Prostate gland (tissue), 2 donors: ENCODE data around the gene KRT72. TPM values are rescaled to one million over a fixed set of nuclear protein-coding genes. Genes with fewer than 3 reads are reported as not detected.

Source experiments
- DNase-seq: peaks from one replicate; pipeline ENCODE4 v3.0.0-alpha.2; 2019; ENCODE audit warnings: low spot score
- H3K27ac ChIP-seq, 2 donors: fragments of 200-600 bp; sonication (generic); 2 replicates each; pipeline ENCODE4 v1.5.1; 2017 to 2019
- H3K27me3 ChIP-seq: fragments of 200-600 bp; sonication (generic); replicated peaks from 2 replicates; pipeline ENCODE4 v1.5.1; 2019; ENCODE audit not compliant: insufficient read depth
- H3K36me3 ChIP-seq, 2 donors: fragments of 200-600 bp; sonication (generic); 1 replicate in 1 of 2; 2 replicates in 1 of 2; pipeline versions ENCODE4 v1.5.1 to v1.8.1; 2017 to 2019
- H3K4me1 ChIP-seq: fragments of 200-600 bp; sonication (generic); replicated peaks from 2 replicates; pipeline ENCODE4 v1.5.1; 2019
- H3K4me3 ChIP-seq, 2 donors: fragments of 200-600 bp; sonication (generic); 2 replicates each; pipeline ENCODE4 v1.5.1; 2017 to 2019
- H3K9me3 ChIP-seq: fragments of 200-600 bp; sonication (generic); 2 replicates; pipeline ENCODE4 v1.5.1; 2017
- POLR2A ChIP-seq: fragments of 450-650 bp; IDR thresholded peaks from one replicate; pipeline ENCODE4 v1.6.1; 2016; ENCODE audit warnings: antibody characterized with exemption, mild to moderate bottlenecking
- POLR2AphosphoS5 ChIP-seq: sonication (generic); formaldehyde crosslinking; IDR thresholded peaks from one replicate; pipeline ENCODE4 v1.6.1; 2017; ENCODE audit warnings: antibody characterized with exemption
- WGBS: methylation state at CpG from one replicate; pipeline ENCODE4 v1.1.5; 2018; 5-methylcytosine and 5-hydroxymethylcytosine counted together
- intact Hi-C: fragments of 100-400 bp; cut with DNase I; formaldehyde crosslinking; loops from one replicate; pipeline ENCODE4 v1.14.2; 2022
- total RNA-seq, 2 donors: library from RNA; depleted of rRNA; stranded (reverse); fragments of >200 nt; gene quantifications; one replicate each; pipeline ENCODE4 v1.1.0, GENCODE V29; 2016
- TF ChIP-seq, protein P1 (sequence below), 4 experiments: fragments of 200-600 bp in 2 of 4; fragments of 450-650 bp in 2 of 4; sonication (generic) in 2 of 4; IDR thresholded peaks; 1 replicate in 3 of 4; 2 replicates in 1 of 4; pipeline ENCODE4 v1.5.1; 2016 to 2019; ENCODE audit warnings: antibody characterized with exemption in 4 of 4, mild to moderate bottlenecking in 2 of 4, moderate library complexity in 2 of 4

KRT72 gene
- total RNA-seq, 2 donors from 2014 or later: 22.1 TPM; not detected in 1

GRCh38 chr12:52605542-52605941 is 4.3 kb upstream of the KRT72 start:
- H3K9me3 ChIP-seq: no peaks in the 10 kb centered on the region
- intact Hi-C loops: no loop called here
- no peak for DNase-seq
- WGBS: 93% methylated on average over 1 of the region's 1 CpG
- no peaks in the 10 kb centered on the region for H3K36me3 ChIP-seq
- no peak overlapping the region for H3K4me3 ChIP-seq
- TF ChIP-seq, protein P1, sequence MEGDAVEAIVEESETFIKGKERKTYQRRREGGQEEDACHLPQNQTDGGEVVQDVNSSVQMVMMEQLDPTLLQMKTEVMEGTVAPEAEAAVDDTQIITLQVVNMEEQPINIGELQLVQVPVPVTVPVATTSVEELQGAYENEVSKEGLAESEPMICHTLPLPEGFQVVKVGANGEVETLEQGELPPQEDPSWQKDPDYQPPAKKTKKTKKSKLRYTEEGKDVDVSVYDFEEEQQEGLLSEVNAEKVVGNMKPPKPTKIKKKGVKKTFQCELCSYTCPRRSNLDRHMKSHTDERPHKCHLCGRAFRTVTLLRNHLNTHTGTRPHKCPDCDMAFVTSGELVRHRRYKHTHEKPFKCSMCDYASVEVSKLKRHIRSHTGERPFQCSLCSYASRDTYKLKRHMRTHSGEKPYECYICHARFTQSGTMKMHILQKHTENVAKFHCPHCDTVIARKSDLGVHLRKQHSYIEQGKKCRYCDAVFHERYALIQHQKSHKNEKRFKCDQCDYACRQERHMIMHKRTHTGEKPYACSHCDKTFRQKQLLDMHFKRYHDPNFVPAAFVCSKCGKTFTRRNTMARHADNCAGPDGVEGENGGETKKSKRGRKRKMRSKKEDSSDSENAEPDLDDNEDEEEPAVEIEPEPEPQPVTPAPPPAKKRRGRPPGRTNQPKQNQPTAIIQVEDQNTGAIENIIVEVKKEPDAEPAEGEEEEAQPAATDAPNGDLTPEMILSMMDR (IDR thresholded peaks at IDR 0.05): no peak
- TF ChIP-seq POLR2A (no peak), POLR2AphosphoS5 (no peak)
- no peak overlapping the region for H3K27ac ChIP-seq
- H3K27me3 ChIP-seq: peaks cover 13% of the 10 kb centered on the region
- no peaks in the 10 kb centered on the region for H3K4me1 ChIP-seq

- intact Hi-C loops: no loop called here
- no peaks in the 10 kb centered on the region for H3K36me3 ChIP-seq
- H3K4me1 ChIP-seq: no peaks in the 10 kb centered on the region
- H3K27ac ChIP-seq: no peak overlapping the region
- no peaks in the 10 kb centered on the region for H3K9me3 ChIP-seq
- TF ChIP-seq, protein P1 (IDR thresholded peaks at IDR 0.05): no peak
- TF ChIP-seq POLR2AphosphoS5: no peak
- TF ChIP-seq POLR2A: no peak
- peaks cover 13% of the 10 kb centered on the region for H3K27me3 ChIP-seq
- no peak for DNase-seq
- H3K4me3 ChIP-seq: no peak overlapping the region
Measured at GRCh38 chr12:52604859-52605258, 3.6 kb upstream of the KRT72 start.

GRCh38 chr12:52603314-52603713 is 2.1 kb upstream of the KRT72 start:
- WGBS: 42% methylated on average over 2 of the region's 2 CpGs
- intact Hi-C loops: no loop called here
- peaks cover 16% of the 10 kb centered on the region for H3K27me3 ChIP-seq
- no peaks in the 10 kb centered on the region for H3K9me3 ChIP-seq
- no peaks in the 10 kb centered on the region for H3K36me3 ChIP-seq
- H3K4me3 ChIP-seq: no peak overlapping the region
- TF ChIP-seq POLR2AphosphoS5 (no peak), POLR2A (no peak)
- TF ChIP-seq, protein P1 (IDR thresholded peaks at IDR 0.05): no peak
- no peaks in the 10 kb centered on the region for H3K4me1 ChIP-seq
- no peak for DNase-seq
- no peak overlapping the region for H3K27ac ChIP-seq

DNA sequence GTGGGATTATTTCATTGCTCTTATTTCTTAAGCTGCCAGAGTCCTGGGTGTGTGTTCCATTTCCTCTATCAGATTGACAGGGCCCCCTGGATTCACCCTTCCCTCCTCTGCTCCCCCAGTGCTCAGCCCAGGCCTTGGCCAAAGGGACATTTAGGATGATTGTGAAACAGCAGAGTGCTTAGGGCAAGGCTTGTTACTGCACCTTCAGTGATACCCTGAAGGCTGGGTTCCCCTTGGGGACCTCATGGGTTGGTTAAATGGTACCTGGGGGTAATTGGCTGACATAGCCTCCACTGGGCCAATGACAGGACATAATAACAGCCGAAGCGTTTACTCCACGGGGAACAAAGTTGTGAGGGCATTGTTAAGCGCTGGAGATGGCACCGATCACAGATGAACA is 1.3 kb upstream of the KRT72 start:
- TF ChIP-seq POLR2AphosphoS5: no peak
- no peak for TF ChIP-seq POLR2A
- TF ChIP-seq, protein P1 (IDR thresholded peaks at IDR 0.05): no peak
- peaks cover 16% of the 10 kb centered on the region for H3K27me3 ChIP-seq
- intact Hi-C loops: no loop called here
- H3K9me3 ChIP-seq: no peaks in the 10 kb centered on the region
- H3K4me3 ChIP-seq: no peak overlapping the region
- no peak for DNase-seq
- WGBS: 86% methylated on average over 5 of the region's 5 CpGs
- H3K27ac ChIP-seq: no peak overlapping the region
- no peaks in the 10 kb centered on the region for H3K36me3 ChIP-seq
- H3K4me1 ChIP-seq: no peaks in the 10 kb centered on the region

DNA sequence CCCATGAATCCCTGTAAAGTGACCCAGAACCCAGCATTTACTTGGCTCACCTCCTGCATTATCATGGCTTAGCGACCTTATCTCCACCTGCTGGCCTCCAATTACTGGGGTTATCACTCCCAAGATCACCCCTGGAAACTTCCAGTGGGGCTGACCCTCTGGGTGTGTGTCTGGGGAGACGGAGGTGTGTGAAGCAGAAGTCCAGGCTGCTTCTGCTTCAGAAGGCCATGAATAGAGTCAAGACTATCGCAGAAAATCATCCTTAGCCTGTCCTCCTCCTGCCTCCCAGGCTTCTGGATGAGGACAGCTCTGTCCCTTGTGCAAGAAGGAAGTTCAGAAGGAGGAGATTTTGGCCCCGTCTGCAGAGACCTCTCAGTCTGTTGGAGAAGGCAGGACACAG is 408 bp upstream of the KRT72 start:
- Histone ChIP-seq H3K36me3 (no peaks in the 10 kb centered on the region), H3K27me3 (peaks cover 16% of the 10 kb centered on the region), H3K27ac (no peak overlapping the region), H3K4me3 (no peak overlapping the region), H3K9me3 (no peaks in the 10 kb centered on the region), H3K4me1 (no peaks in the 10 kb centered on the region)
- DNase-seq: no peak
- TF ChIP-seq POLR2A (no peak), POLR2AphosphoS5 (no peak)
- TF ChIP-seq, protein P1 (IDR thresholded peaks at IDR 0.05): no peak
- intact Hi-C loops: no loop called here
- WGBS: 92% methylated on average over 4 of the region's 4 CpGs
